DLD1 (cell line): ENCODE results near the gene TIGAR.

ENCODE experiments used
- in situ Hi-C: cut with HindIII; loops from 2 replicates; pipeline ENCODE4 v1.10.0; 2017; ENCODE audit warnings: low sequenced_read_pairs

Gene TIGAR

DNA sequence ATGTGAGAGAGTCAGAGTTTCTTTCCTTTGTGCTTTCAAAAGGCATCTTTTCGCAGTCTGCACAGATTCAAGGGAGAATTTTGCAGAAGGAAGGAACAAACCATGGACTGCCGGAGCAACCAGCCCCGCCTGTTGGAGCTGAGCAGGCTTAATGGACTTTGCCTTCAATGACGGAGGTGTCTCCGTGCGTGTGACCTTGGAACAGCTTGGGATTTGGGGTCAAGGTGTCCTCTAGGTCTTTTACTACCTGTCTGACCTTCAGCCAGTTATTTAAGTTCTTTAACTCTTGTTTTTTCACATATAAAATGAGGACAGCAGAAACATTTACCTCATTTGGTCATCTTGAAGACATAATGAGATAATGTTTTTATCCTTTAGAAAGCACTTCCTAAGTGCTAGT is 54.4 kb downstream of the TIGAR start:
- in situ Hi-C loops: no loop called here

DNA sequence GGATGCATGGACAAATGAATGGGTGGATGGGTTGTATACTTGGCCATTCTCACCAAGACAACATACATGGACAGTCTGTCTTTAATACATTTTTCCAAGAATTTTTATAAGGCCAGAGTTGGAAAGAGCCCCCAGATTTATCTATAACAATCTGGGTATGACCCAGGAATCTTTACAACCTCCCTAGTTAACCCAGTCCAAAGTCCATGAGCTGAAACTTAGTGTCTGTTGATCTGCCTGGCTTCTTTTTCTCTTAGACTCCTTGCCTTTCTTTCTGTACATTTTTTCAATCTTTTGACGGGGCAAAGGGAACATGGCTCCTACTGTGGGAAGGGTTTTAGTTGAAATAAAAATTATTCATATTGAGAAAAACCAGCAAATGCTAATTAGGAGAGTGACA is 57.8 kb downstream of the TIGAR start:
- in situ Hi-C loops: no loop called here

DNA sequence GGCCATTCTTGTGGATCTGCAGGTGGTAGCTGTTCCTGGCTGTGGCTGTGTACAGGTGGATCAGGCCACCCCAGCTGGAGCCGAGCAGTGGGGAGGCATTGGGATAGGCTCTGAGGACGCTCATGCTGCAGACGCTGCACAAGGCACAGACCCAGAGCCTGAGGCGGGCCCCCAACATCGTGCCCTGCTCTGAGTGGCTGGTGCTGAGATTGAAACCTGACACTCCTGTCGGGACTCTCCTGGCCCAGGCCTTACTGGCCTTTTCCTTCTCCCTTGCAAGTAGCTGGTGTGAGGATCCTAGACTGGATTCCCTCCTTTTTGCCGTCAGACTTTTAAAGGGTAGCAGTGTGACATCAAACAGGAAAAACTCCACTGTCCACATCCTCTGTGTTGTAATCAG is 58.4 kb downstream of the TIGAR start, which contains the start of gene FGF23:
Gene FGF23, minus strand, starts transcription at position 308 of the 400 bp plus-strand sequence. Its CDS starts 130 bp downstream, at position 178.
- in situ Hi-C loops: no loop called here

DNA sequence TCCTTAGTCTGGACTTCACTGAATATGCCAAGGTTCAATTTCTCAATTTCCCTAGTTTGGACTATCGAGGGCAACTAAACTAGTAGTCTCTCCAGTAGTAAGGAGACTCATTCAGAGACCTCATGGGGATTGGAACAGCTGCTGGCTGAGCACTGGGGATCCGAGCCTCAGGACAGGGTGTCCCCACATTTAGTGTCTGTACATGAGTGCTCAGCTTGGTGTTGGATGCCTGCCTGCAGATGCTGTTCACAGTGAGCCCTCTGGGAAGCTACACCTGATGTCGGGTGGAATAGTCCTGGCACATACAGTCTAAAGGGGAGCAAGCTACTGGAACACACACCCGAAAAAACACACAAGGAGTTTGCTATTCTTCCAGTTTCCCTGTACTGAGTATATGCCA is 59.3 kb downstream of the TIGAR start:
- in situ Hi-C loops: no loop called here

DNA sequence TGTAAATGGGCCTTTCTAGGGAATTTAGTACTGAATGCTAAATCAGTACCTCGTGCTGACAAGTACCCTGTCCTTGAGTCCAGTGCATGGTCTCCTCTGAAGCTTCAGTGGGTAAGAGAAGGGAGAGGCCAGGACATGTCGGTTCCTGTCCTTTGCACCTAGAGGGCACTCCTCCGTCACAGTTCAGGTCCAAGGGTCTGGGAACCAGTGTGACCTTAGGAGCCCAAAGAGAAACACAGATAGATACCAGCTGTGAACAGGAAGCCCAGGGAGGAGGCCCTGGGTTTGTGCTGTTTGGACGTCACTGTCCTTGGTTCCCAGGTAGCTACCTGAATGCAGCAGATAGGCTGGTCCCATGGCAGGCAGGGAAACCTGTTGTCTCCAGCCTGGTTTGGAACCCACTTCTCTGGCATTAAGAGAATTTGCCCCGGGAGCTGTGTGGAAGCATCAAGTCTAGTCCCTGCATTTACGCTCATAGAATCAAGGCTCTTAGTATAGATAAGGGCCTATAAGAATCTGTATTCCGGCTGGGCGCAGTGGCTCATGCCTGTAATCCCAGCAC is 62.4 kb downstream of the TIGAR start:
- in situ Hi-C loops: no loop called here

DNA sequence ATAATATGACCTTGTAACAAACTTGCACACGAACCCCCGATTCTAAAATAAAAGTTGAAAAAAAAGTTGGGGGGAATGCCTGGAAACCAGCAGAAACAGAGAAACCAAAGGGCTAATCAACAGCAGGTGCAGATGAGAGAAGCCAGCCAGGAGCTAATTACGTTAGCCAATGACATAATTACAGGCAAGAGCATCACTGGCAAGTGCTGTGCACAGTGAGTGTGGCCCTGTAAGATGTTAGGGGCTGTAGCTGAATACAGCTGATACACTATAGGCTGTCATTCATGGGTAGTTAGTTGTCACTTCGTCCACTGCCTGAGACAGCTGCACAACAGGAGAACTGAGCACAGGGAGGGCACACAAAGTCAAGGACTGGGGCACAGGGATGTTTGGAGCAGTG is 65.8 kb downstream of the TIGAR start:
- in situ Hi-C loops: no loop called here

DNA sequence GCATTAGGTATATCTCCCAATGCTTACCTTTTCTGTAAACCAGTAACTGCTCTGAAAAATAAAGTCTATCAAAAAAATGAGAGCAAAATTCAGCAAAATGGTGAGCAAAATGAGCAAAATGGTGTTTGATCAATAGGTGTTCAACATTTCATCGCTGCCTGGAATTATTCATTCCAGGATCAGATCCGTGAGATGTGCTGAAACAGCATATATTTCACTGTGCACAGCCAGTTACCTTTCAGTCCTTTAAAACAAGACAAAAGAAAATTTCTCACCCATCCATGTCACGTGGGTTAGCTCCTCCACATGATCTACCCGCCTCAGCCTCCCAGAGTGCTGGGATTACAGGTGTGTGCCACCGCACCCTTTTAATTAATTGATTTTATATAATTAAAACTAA is 66.6 kb downstream of the TIGAR start:
- in situ Hi-C loops: no loop called here

DNA sequence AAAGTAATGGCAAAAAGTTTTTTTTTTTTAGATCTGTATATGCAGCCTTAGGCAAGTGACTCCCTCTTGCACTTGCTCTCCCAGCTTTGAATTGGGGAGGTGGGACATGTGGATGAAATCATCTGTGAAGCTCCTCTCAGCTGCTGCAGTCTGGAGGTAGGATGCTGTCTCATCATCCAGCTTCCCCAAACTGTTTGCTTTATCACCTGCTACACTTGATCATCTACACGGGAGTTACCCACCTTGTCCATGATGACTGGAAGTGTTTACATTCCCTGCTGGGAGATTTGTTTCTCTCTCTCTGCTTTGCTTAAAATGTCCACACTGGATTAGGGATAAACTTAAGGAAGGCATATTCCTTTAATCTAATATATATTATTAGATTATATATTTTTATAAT is 67.0 kb downstream of the TIGAR start:
- in situ Hi-C loops: no loop called here

DNA sequence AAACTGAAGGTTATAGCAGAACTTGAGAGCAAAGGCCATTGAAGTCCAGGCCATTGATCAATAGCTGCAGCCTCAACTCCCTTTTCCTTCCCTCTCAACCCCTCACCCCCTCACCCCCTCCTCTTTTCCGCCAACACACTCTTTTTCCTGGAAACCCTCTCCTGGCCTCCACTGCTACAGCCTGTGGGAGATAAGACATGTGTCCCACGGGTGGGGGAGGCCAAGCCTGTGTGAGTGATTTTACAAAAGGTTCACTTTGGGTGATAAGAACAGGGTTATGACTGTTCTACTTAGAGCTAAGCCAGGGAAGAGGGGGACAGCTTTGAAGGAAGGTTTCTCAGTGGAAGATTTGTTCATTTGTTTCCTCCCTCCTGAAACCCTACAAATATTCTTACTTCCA is 67.6 kb downstream of the TIGAR start:
- in situ Hi-C loops: no loop called here

DNA sequence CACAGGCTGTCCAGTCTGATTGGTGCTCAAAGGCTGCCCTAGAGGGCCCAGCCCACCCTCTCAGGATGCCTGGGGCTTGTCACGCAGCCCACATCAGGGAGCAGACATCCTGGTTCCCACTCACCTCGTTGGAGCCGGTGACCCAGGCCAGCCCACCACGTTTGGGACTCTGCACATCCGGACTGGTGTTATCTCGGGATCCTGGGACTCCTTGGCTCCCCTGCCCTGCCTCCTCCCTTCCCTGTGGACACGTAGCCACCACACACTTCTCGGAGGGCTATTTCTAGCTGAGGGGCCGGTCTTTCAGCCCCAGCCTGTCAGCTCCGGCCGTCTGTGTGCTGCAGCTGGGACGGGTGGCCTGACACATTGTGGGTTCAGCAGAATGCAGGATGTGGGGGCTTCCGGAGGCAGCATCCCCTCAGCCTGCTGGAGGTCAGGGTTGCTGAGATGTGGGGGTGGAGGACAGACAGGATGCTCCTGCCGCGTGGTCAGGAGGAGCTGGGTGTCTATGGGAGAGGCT is 71.3 kb downstream of the TIGAR start:
- in situ Hi-C loops: no loop called here

DNA sequence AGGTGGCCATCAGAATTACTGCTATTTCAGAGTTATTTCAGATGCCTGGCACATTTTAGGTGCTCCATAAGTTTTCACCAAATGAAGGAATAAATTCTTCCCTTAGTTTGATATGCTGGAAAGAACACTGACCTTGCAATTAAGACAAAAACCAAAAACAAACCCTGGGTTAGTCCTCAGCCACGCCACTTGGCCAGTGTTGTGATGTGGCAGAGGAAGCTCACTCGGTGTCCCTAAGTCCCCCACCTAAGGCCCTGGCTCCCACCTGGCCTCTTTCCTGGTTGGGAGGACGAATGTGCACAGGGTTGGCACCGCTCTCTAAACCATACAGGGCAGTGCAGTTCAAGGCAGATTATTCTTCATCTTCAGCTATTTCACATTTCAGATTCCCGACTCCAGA is 72.2 kb downstream of the TIGAR start:
- in situ Hi-C loops: no loop called here

DNA sequence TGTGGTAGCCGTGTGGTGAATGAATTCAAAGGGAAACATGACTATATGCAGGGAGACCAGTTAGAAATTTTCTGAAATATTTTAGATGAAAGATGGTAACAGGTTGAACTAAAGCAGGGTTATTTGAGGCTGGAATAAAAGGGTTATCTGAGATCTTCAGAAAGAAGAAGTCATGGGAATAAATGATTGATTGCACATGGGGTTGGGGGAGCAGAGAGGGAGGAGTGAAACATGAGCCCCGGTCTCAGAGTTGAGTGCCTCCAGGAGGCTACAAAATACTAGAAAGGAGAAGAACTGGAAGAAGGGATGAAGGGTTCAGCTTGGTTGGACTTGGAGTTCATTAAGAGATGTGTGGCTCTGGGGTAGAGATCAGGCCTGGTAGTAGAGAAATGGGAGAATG is 74.8 kb downstream of the TIGAR start:
- in situ Hi-C loops: no loop called here

DNA sequence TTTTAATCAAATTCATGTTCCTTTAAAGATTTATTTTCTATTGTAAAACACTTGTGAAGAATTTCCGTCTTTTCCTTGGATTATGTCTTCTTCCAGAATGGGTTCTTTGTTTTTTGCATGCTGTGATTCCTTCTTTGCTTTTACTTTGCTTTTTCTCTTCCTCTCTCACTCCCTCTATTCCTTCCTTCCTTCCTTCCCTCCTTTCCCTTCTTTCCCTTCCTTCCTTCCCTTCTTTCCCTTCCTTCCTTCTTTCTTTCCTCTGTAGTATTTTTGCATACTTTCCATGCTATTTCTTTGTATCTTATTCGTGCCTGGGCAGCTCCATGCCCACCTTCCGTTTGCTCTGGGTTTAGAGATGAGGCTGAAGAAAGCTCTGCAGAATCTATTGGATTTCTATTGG is 80.1 kb downstream of the TIGAR start:
- in situ Hi-C loops: no loop called here

DNA sequence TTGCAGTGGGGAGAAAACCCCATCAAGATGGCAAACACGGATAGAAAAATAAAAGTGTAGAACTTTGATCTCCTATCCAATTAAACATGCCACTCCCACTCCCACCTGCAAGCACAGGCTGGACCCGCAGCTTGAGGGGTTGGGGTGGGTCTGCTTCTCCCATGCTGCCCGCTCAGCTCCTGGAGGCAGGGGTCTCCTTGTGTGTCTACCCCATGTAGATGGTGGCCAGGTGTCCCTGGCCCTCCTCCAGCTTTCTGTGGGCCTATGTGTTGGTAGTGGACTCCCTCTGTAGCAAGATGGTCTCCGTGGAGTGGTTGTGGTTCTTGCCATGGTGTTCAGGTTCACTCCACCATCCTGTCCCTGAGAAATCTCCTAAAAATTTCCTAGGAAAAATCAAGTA is 82.0 kb downstream of the TIGAR start:
- in situ Hi-C loops: no loop called here
